Duodenal mucosa (tissue), 2 donors: ENCODE data around the gene WNT7B.

ENCODE experiments used
- H3K27ac ChIP-seq: one replicate; pipeline ENCODE4 v1.7.0; 2013; ENCODE audit warnings: low read depth, low read length
- H3K27me3 ChIP-seq, 2 donors: one replicate each; pipeline ENCODE4 v1.7.0; 2013; ENCODE audit warnings: low read length in 2 of 2, control low read depth in 1 of 2; ENCODE audit not compliant: insufficient read depth in 2 of 2, control insufficient read depth in 1 of 2
- H3K36me3 ChIP-seq, 2 donors: one replicate each; pipeline ENCODE4 v1.7.0; 2013; ENCODE audit warnings: low read length in 2 of 2, control low read depth in 1 of 2; ENCODE audit not compliant: insufficient read depth in 2 of 2, control insufficient read depth in 1 of 2
- H3K4me1 ChIP-seq, 2 donors: one replicate each; pipeline ENCODE4 v1.7.0; 2013; ENCODE audit warnings: low read length in 2 of 2, control low read depth in 1 of 2; ENCODE audit not compliant: insufficient read depth in 2 of 2, control insufficient read depth in 1 of 2
- H3K4me3 ChIP-seq, 2 donors: one replicate each; pipeline ENCODE4 v1.7.0; 2013; ENCODE audit warnings: low read length in 2 of 2, low read depth in 1 of 2
- H3K9ac ChIP-seq, 2 donors: one replicate each; pipeline ENCODE4 v1.7.0; 2013; ENCODE audit warnings: low read length in 2 of 2, low read depth in 1 of 2
- H3K9me3 ChIP-seq, 2 donors: one replicate each; pipeline ENCODE4 v1.7.0; 2013; ENCODE audit warnings: low read length in 2 of 2, control low read depth in 1 of 2; ENCODE audit not compliant: control insufficient read depth in 1 of 2

The WNT7B gene

GRCh38 chr22:45896153-45896951 lies 80.6 kb downstream of the WNT7B start:
- H3K4me1 ChIP-seq = no peaks in the 10 kb centered on the region
- H3K9me3 ChIP-seq = no peaks in the 10 kb centered on the region
- H3K4me3 ChIP-seq = no peak overlapping the region
- H3K27ac ChIP-seq = no peak overlapping the region
- H3K9ac ChIP-seq = no peak overlapping the region
- H3K27me3 ChIP-seq = peaks cover 0 to 8% of the 10 kb centered on the region in 2 donors
- H3K36me3 ChIP-seq = no peaks in the 10 kb centered on the region

- Histone ChIP-seq H3K9me3 (no peaks in the 10 kb centered on the region), H3K27me3 (peaks cover 0 to 8% of the 10 kb centered on the region in 2 donors), H3K4me1 (no peaks in the 10 kb centered on the region), H3K27ac (no peak overlapping the region), H3K36me3 (no peaks in the 10 kb centered on the region), H3K9ac (no peak overlapping the region), H3K4me3 (no peak overlapping the region)
These were observed 81.4 kb downstream of the WNT7B start for GRCh38 chr22:45895436-45896152.

- H3K27me3 ChIP-seq = peaks cover 0 to 9% of the 10 kb centered on the region in 2 donors
These were observed 83.4 kb downstream of the WNT7B start for GRCh38 chr22:45893516-45893915.

GRCh38 chr22:45892681-45893461 lies 84.1 kb downstream of the WNT7B start:
- Histone ChIP-seq H3K27me3 (peaks cover 0 to 7% of the 10 kb centered on the region in 2 donors), H3K4me1 (no peaks in the 10 kb centered on the region), H3K36me3 (no peaks in the 10 kb centered on the region), H3K4me3 (no peak overlapping the region), H3K9ac (no peak overlapping the region), H3K27ac (no peak overlapping the region), H3K9me3 (no peaks in the 10 kb centered on the region)

More at GRCh38 chr22:45893516-45893915, 83.4 kb downstream of the WNT7B start:
- Histone ChIP-seq H3K27ac (no peak overlapping the region), H3K36me3 (no peaks in the 10 kb centered on the region), H3K9ac (no peak overlapping the region), H3K4me3 (no peak overlapping the region), H3K4me1 (no peaks in the 10 kb centered on the region), H3K9me3 (no peaks in the 10 kb centered on the region)

- no peak overlapping the region for H3K27ac ChIP-seq
- H3K4me3 ChIP-seq = no peak overlapping the region
- no peak overlapping the region for H3K9ac ChIP-seq
- H3K9me3 ChIP-seq = no peaks in the 10 kb centered on the region
- H3K27me3 ChIP-seq = peaks cover 0 to 10% of the 10 kb centered on the region in 2 donors
- no peaks in the 10 kb centered on the region for H3K36me3 ChIP-seq
- H3K4me1 ChIP-seq = no peaks in the 10 kb centered on the region
These were observed 84.9 kb downstream of the WNT7B start for GRCh38 chr22:45891996-45892621.

- H3K9me3 ChIP-seq = no peaks in the 10 kb centered on the region
- peaks cover 0 to 10% of the 10 kb centered on the region in 2 donors for H3K27me3 ChIP-seq
- no peaks in the 10 kb centered on the region for H3K36me3 ChIP-seq
- H3K9ac ChIP-seq = no peak overlapping the region
- no peak overlapping the region for H3K4me3 ChIP-seq
- no peak overlapping the region for H3K27ac ChIP-seq
- no peaks in the 10 kb centered on the region for H3K4me1 ChIP-seq
These were observed 85.4 kb downstream of the WNT7B start for GRCh38 chr22:45891471-45891995.

- Histone ChIP-seq H3K27ac (no peak overlapping the region), H3K4me1 (no peaks in the 10 kb centered on the region), H3K9ac (no peak overlapping the region), H3K27me3 (peaks cover 0 to 10% of the 10 kb centered on the region in 2 donors), H3K36me3 (no peaks in the 10 kb centered on the region), H3K4me3 (no peak overlapping the region), H3K9me3 (no peaks in the 10 kb centered on the region)
These were observed 85.9 kb downstream of the WNT7B start for GRCh38 chr22:45891021-45891421.

- no peak overlapping the region for H3K27ac ChIP-seq
- H3K27me3 ChIP-seq = peaks cover 0 to 10% of the 10 kb centered on the region in 2 donors
- H3K9ac ChIP-seq = no peak overlapping the region
- no peaks in the 10 kb centered on the region for H3K36me3 ChIP-seq
- H3K4me3 ChIP-seq = no peak overlapping the region
- H3K9me3 ChIP-seq = no peaks in the 10 kb centered on the region
- H3K4me1 ChIP-seq = no peaks in the 10 kb centered on the region
These were observed 86.7 kb downstream of the WNT7B start for GRCh38 chr22:45890351-45890635.

- Histone ChIP-seq H3K27me3 (peaks cover 0 to 10% of the 10 kb centered on the region in 2 donors), H3K36me3 (no peaks in the 10 kb centered on the region), H3K4me3 (no peak overlapping the region), H3K4me1 (no peaks in the 10 kb centered on the region), H3K9ac (no peak overlapping the region), H3K27ac (no peak overlapping the region), H3K9me3 (no peaks in the 10 kb centered on the region)
These were observed 87.2 kb downstream of the WNT7B start for GRCh38 chr22:45889539-45890350.
